HG03342 (cell line): ENCODE results near the gene WWC1.
"Not testable (repeated sequence)": the region's sequence is repeated elsewhere in the genome, so short reads cannot be mapped to it uniquely, and the experiment has no call there.

ENCODE experiments used
- ATAC-seq: cut with Tn5 transposase; IDR thresholded peaks from one replicate; pipeline ENCODE4 v1.9.1; 2021; ENCODE audit warnings: mild to moderate bottlenecking, moderate library complexity; ENCODE audit not compliant: unreplicated experiment

Gene WWC1

DNA sequence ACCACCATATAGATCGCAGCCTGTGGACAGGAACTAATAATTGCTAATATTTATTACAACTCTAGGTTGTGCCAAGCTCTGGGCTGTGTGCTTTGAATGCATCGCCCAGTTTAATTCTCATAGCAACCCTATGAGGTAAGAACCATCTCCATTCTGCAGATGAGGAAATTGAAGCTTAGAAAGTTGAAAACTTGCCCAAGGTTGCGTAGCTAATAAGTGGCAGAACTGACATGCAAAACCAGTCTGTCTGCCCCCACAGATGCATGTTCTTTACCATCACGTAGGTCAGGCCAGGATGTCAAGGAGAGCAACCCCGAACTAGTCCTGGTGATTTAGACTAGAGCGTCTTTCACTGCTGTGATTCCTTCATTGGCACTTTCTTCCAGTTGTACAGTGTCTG, 15.6 kb downstream of the WWC1 start:
- ATAC-seq: no peak

DNA sequence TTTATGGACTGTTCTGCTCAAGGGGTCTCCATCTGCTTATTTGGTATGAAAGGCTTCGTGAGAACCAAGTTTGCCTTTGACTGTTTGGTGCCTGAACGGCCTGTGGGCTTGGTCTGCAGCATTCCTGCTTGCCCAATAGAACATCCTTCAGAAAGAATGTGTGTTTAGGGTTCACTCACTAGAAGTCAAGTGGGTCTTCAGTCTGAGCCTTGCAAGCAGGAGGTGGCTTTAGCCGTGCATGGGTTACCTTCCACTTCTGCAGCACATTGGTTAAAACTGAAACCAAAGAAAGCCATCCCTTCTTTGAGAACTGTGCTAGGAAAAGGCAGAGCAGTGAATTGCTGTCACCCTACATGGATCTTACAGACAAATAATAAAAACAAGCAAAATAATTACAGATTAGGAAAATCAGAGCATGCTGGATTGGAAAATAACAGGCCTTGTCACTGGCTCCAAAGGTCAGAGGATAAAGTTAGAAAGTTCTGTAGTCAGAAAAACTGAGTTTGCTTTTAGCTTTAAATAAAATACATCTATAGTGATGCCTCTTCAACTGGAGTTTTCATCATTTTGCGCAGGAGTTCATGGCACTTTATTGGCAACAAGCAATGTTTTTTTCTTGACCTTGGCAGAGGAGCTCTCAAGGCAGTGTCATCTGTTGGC, 16.6 kb downstream of the WWC1 start:
- no peak for ATAC-seq

- no peak for ATAC-seq
Observed at GRCh38 chr5:168308976-168309598, 17.6 kb downstream of the WWC1 start.

GRCh38 chr5:168310541-168310940, 19.1 kb downstream of the WWC1 start:
- not testable (repeated sequence) for ATAC-seq

- ATAC-seq: no peak
Observed at GRCh38 chr5:168311061-168311566, 19.7 kb downstream of the WWC1 start.

DNA sequence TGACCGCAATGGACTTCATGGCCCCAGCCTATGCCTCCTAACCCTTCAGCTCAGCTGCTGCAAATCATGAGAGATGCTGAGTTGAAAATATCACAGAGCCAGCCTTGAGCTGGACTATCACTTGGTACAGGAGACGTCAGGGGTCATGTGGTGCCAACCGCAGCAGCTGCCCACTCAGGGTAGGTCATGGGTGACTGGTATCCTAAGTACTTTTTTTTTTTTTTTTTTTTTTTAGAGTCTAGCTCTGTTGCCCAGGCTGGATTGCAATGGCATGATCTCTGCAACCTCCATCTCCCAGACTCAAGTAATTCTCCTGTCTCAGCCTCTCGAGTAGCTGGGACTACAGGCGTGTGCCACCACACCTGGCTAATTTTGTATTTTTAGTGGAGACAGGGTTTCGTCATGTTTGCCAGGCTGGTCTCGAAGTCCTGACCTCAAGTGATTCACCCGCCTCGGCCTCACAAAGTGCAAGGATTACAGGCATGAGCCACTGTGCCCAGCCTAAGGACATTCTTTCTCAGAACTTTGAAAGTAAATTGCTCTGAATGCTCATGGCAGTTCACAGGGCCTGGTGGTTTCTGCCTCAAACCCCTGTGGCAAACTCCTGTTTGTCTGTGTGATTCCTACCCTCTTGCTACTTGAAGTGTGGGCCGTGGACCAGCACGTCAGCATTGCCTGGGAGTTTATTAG, 21.3 kb downstream of the WWC1 start:
- no peak for ATAC-seq

GRCh38 chr5:168313596-168314204, 22.3 kb downstream of the WWC1 start:
- ATAC-seq: no peak

GRCh38 chr5:168314735-168315411, 23.4 kb downstream of the WWC1 start:
- ATAC-seq: no peak

- ATAC-seq: no peak
Observed at GRCh38 chr5:168315416-168316138, 24.1 kb downstream of the WWC1 start.

DNA sequence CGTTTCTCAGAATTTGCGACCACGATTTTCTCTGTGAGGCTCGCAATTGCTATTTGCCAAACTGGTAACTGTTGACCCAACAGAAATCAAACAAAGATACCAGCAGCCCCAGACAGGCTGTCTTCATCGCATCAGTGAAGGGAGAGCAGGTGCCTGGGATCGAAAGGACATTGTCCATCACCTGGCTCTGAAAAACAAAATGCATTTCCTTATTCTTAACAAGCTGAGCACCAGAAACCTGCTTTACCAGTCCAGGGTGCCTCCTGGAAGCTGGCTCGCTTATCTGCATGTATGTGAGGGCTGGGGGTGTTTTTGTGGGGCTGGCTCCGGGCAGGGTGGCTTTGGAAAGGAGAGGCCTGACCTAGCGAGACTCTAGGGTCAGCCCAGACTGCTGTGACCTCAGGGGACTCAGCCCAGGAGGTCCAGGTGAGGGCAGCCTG, 24.7 kb downstream of the WWC1 start:
- no peak for ATAC-seq

DNA sequence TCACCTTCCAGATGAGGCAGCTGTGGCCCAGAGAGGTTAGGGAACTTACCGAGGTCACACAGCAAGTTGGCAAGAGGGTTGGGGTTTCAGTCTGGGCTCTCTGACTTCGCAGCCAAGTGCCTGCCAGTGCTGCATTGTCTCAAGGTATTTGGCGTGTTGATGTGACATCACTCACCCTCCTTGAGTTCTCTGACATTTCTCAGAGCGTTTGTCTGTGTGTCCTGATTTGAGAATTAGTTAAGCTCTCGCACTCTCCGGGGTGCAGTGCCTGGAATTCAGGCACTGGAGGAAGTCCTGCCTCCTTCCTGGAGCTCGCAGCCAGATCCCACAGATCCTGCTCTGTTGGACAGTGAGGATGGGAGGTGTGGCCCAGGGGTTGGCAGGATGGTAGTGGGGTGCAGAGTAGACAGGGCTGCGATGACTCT, 25.7 kb downstream of the WWC1 start:
- no peak for ATAC-seq

DNA sequence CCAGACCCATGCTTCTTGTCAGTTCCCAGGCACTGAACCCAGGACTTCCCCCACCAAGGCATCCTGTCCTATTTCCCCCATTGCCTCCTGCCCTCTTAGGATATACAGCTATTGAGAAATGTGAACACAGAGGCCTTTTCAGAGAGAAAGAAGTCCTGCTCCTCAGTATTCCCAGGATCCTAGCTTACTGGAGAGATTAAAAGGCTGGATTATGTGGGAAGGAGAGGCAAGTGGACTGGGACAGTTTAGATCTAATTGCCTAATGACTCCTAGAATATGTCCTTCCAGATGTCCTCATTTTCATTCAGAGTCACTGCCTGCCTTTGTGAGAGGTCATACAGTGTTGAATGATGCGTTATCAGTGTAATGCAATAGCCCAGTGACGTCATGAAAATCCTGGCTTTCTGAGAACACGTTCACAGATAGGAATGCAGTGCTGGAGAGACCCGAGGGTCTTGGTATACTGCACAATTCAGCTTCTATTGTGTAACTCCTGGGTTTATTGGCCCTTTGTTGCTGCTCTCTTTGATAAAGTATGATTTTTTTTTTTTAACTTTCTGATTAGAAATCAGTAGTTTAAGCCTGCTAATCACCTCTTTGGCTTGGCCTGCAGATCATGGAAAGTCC, 26.2 kb downstream of the WWC1 start:
- no peak for ATAC-seq

DNA sequence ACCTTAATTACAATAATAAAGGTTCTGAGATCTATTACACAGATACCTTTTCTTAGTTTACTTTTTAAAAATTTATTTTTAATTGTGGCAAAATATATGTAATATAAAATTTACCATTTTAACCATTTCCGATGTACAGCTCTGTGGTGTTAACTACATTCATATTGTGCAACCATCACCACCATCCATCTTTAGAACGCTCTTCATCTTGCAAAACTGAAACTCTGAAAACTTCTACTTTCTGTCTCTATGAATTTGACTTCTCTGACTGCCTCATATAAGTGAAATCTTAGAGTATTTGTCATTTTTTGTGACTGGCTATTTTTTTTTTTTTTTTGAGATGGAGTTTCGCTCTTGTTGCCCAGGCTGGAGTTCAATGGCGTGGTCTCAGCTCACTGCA, 26.8 kb downstream of the WWC1 start:
- ATAC-seq: no peak

GRCh38 chr5:168319774-168320173, 28.3 kb downstream of the WWC1 start:
- no peak for ATAC-seq

DNA sequence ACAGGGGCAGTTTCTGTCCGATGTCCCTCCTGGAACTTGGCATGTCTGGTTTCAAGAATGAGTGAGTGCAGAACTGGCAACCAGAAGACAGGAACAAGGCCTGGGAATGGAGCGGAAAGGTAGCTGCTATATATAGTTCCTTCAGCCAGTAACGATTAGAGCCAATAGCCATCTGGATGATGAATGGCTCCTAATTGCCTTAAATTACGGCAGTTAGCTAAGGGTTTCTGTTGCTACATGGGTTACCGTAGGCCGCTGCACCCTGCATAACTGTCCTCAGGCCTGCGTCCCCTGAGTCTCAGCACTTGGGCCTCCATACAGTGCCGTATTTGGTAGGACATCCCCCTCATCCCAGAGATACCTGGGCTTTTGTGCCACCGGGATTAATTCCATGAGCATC, 29.4 kb downstream of the WWC1 start:
- ATAC-seq: no peak

DNA sequence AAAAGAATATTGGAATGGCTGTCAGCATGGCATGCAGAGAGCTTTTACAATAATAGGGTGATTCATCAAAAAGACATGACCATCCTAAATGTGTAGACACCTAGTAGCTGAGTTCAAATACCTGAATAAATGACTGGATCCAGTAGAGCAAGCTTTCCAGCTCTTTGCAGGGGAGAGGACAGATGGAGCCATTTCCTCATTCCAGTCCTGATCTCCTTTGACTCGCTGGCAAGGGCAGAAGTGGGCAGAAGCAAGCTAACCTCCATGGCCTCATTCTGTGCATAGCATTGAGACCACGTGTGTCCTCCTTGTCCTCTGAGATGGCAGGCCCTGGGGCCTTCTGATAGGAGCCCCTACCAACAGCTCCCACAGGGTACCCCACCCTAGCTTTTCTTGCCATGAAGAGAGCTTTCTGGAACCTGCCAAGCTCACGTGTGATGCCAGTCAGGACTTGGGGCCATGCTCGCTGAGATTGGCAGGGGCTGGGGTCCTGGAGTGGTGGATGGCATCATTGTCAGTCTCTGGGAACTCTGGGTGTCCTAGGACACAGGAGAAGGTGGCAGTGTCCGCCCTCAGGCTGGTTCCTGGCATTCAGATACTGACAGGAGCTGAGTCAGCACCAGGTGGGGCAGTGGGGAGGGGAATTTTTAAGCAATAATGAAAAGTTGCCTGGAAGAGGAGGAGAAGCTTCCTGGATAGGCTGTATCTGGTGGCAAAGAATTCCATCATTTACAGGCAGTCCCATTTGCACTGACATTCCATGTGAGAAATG, 33.6 kb downstream of the WWC1 start:
- ATAC-seq: no peak

- ATAC-seq: no peak
Observed at GRCh38 chr5:168327019-168327421, 35.6 kb downstream of the WWC1 start.

DNA sequence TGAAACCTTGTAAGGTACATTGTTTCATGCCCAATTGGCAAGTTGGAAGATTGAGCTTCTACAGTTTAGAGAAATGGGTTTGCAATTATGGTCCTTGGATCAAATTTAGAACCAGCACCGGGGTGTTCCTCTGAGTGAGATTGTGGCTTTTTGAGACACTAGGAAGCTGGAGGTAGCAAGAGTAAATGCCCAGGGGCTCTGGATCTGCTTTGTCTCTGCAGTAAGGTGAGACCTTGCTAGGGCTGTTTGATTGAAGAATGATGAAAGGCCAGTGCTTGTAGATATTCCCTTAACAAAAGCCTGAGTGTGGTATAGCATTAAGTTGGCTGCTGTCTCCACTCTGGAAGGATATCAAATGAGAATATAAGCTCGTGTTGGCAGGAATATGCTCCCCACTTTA, 36.0 kb downstream of the WWC1 start:
- ATAC-seq: no peak

DNA sequence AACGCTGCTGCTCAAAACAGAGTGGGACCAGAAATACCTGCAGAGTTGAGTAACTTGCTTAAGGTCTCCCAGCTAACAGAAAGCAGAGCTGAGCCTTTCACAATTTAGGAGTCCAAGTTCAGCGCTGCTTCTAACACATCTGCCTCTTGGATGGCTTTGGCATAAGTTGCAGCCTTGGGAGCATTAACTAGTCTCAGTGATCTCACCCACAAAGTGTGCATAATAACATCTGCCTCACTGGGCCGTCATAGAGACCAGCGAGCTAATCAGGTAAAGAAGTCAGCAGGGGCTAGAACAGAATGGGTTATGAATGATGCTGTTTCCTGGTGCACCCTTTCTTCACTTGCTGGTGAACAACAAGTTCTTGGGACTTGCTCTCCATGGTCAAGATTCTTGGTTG, 36.5 kb downstream of the WWC1 start:
- no peak for ATAC-seq
